CD4-positive, alpha-beta T cell treated with Interleukin-1 beta for 1 hour (primary cell): ENCODE measurements around the gene TMEM11.

ENCODE experiments used
- DNase-seq, 2 donors: peaks; one replicate each; pipeline ENCODE4 v3.0.0-alpha.2; 2020 to 2022

Gene TMEM11

GRCh38 chr17:21152731-21153130 is 61.2 kb downstream of the TMEM11 start:
- DNase-seq, result no peak

- DNase-seq, result no peak
These were observed 64.3 kb downstream of the TMEM11 start for GRCh38 chr17:21149621-21150020.
